Limb (tissue), 2 donors: ENCODE data around the gene ABI1.

ENCODE experiments used
- DNase-seq, 2 donors: peaks; one replicate each; pipeline ENCODE4 v3.0.0-alpha.2; 2016; ENCODE audit errors: extremely low spot score in 2 of 2

Gene ABI1

DNA sequence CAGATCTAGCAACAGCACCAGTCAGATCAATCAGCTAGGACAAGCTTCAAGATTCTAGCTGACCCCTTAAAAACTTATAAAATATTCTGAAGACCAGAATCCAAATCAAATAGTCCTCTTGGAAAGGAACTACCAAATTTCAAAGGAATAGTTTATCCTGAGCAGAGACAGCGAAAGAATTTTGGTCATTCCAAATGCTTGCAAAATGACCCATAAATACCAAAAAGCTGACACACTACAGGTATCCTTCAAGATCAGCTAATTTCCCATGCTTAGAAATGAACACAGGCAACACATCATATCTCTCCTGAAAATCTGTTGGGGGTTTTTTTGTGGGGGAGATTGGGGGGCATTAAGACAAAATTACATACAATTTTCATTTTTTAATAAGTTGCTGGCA, 84.5 kb downstream of the ABI1 start:
- no peak for DNase-seq

DNA sequence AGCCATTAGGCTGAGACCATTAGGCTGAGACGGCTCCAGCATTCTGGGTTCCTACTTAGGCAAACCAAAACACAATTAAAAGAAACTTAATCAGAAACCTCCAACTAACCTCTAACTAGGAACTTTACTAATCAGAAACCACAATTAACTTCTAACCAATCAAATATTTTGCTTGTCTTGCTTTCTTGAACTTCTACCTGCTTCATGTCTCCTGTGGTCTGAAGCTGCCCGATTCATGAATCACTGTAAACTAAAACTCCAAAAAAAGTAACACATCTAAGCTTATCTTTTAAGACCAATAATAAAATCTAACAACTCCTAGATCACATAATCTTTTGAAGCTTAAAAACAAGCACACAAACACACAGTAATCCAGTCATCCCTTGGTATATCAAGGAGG, 87.1 kb downstream of the ABI1 start:
- DNase-seq, result no peak

- no peak for DNase-seq
Observed at GRCh38 chr10:26770069-26770468, 90.7 kb downstream of the ABI1 start.

GRCh38 chr10:26765549-26765948, 95.2 kb downstream of the ABI1 start:
- DNase-seq, result no peak

DNA sequence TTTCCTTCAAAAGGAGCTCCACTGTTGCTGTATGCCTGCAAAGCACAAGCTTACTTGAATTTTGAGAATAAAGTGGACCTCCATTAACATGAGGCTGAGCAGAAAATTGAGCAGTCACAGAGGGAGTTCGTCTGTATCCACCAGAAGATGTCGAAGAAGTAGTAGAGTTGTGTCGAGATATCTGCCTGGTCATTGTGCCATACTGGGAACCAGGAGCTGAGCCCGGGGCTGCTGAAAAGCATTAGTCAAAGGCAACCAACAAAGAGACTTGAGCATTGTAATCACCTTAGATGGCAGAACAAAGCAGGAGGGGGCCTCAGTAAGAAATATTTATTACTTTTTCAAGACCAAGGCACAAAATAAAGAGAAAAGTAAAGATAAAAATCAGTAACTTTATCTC, 101.8 kb downstream of the ABI1 start:
- DNase-seq, result no peak

DNA sequence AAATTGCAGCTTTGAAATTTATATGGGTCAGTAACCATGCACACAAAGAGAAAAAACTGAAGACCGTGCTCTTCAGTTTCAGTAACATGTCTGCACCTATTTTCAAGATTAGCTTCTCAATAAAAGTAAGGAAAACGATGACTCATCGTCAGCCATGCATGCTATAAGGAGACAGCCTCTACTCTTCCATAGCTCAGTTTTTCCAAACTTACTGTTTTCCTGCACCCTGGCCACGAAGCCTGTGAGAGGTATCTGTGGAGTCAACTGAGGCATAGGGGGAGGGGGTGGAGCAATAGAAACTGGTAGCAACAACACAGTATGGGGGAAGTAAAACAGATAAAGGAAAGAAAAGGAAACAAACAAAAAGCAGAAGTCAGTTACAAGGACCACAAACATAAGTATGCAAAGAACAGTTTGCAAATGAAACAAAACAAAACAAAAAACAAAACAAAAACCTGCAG, 105.3 kb downstream of the ABI1 start:
- DNase-seq, result no peak

DNA sequence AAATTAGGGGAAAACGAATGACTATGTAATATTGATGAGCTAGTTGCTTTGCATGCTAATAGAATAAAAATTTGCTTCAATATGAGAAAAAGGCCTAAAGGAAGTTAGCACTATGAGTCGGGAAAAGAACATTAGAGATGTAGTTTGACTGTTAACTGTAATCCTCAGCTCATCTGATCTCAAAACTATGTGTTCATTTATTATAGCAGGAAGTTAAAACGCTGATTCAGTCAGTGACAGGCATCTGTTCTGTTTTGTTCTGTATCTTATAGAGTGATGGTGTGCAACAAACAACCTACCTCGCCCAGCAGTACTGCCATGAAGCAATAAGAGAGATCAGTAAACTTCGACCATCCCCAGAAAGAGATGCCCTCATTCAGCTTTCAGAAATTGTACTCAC, 114.7 kb downstream of the ABI1 start:
- DNase-seq, result no peak

DNA sequence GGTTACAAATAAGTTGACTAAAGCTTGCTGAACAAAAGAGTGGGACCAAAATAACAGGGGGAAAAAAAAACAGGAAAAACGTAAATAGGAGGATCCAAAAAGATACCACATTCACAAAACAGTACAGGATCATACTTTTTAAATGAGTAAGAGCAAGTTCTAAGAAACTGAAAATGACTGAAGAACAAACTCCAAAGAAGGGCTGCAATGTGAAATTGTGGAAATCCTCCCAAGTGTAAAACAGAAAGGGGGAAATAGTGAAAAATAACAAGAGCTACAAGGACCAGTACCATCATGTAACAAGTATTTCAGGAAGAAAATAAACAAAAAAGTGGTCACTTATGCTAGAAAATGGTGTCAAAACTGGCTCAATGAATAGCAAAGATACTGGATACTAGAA, 116.9 kb downstream of the ABI1 start:
- no peak for DNase-seq

- no peak for DNase-seq
Observed at GRCh38 chr10:26743091-26743490, 117.7 kb downstream of the ABI1 start.

DNA sequence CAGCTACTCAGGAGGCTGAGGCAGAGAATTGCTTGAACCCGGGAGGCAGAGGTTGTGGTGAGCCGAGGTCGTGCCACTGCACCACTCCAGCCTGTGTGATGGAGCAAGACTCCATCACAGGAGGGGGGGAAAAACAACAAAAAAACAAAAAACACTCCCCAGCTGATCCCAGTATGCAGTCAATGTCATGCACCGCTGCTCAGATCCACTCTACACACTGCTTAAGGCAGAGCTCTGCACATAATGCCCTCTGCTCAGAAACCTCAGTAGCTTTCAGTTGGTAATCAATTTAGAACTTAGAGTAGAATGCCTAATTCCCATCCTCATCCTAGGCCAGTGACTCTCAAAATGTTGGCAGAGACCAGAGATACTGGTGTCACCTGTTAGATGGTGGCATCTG, 119.4 kb downstream of the ABI1 start:
- DNase-seq, result no peak

GRCh38 chr10:26739071-26739631, 121.6 kb downstream of the ABI1 start:
- DNase-seq, result no peak

DNA sequence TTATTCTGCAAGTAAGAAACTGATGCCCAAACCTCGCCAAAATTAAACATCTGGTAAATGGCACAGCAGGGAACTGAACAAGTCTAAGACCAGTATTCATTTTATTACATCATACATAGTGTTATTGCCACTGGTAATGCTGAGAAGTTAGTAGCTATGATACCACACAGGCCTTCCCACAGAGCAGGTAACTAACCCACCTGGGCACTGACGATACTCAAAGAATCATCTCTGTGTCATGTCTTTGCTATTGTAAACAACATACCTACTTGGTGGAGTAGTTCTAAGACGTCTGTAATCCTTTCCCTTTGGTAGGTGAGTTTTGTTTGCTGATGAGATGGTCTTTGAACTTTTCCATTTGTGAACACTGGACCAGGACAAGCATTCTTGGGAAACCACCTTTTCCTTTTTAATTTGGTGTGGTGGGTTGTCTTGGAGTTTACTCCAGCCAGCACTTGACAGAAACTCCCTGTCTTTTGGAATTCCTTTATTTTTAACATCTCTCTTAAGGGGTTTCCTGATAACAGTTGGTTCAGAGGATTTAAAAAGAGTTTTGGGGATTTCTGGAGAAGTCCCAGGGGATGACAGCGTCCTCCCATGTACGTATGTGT, 122.4 kb downstream of the ABI1 start:
- DNase-seq, result no peak

- no peak for DNase-seq
Observed at GRCh38 chr10:26737730-26738129, 123.0 kb downstream of the ABI1 start.

DNA sequence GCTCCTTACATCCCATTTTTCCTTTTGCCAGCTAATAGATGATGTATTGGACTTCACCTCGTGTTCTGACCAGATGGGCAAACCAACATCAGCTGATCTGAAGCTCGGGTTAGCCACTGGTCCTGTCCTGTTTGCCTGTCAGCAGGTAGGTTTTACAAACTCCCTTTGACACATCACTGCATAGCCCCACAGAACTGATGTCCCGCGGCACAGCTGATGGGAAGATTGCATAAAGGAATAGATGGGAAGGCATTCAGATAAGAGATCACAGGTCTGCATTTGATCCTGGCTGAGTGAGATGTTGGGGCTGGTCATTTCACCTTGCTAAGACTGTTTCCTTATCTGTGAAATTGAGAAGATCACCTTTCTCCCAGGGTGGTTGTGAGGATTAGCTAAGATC, 125.3 kb downstream of the ABI1 start:
- DNase-seq, result no peak

DNA sequence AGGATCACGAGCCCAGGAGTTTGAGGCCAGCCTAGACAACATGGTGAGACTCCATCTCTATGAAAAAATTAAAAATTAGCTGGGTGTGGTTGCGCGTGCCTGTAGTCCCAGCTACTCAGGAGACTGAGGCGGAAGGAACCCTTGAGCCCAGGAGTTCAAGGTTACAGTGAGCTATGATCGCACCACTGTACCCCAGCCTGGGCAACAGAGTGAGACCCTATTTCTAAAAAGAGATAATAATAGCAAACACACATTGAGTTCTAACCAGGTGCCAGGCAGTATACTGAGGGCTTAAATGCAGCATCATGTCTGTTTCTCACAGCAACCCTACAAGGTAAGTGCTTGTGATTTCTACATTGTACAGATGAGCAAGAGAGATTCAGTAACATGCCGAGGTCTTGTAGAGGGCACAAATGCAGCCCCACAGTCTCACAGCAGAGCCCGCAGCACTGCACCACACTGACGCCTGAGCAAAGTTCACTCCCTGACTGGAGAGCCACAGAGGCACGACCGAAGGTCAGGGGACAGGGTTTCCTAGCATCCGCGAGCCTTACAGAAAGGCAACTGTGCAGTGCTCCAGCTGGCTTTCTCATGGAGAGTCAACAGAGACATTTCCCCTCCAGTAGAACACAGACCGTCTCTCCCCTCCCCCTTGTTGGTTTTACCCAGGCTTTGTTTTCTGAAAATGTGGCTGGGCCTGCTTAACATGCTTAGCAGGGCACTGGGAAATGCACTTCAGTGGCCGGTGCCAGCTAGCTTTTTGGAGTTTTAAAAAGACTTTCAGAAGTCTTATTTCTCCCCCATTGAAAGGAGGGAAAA, 126.8 kb downstream of the ABI1 start:
- no peak for DNase-seq

DNA sequence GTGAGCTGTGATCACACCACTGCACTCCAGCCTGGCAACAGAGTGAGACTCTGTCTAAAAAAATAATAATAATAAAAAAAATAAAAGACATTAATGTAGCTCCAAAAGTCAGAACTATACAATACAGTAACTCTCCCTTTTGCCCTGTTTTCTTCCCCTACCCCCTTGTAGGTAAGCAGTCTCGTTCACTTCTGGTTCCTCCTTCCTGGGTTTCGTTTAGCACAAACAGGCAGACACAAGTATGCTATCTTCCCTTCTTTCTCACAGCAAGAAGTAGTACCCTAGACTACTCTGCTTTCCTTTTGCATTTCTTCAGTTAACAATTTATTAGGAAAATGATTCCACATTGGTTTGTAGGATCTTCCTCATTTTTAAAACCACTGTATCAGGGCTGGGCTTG, 130.2 kb downstream of the ABI1 start:
- DNase-seq, result no peak

DNA sequence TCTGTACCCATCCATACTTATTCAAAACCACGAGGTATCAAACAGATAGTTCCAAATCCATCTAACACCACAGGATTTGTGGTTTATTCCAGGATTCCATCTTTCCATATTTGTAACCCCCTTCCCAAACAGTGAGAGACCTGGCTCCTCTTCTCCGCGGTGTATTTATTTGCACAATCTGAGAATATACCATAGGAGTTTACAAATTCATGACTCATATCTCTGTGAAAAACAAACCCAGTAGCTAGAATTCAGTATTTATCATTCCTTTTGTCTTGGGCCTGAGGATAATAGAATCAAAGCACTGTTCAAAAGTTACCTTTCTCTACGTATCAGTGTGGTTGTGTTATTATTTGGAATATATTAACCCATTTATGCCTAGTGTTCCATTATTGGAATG, 131.4 kb downstream of the ABI1 start:
- no peak for DNase-seq

- no peak for DNase-seq
Observed at GRCh38 chr10:26728957-26729356, 131.8 kb downstream of the ABI1 start.

GRCh38 chr10:26727005-26727404, 133.8 kb downstream of the ABI1 start:
- no peak for DNase-seq

DNA sequence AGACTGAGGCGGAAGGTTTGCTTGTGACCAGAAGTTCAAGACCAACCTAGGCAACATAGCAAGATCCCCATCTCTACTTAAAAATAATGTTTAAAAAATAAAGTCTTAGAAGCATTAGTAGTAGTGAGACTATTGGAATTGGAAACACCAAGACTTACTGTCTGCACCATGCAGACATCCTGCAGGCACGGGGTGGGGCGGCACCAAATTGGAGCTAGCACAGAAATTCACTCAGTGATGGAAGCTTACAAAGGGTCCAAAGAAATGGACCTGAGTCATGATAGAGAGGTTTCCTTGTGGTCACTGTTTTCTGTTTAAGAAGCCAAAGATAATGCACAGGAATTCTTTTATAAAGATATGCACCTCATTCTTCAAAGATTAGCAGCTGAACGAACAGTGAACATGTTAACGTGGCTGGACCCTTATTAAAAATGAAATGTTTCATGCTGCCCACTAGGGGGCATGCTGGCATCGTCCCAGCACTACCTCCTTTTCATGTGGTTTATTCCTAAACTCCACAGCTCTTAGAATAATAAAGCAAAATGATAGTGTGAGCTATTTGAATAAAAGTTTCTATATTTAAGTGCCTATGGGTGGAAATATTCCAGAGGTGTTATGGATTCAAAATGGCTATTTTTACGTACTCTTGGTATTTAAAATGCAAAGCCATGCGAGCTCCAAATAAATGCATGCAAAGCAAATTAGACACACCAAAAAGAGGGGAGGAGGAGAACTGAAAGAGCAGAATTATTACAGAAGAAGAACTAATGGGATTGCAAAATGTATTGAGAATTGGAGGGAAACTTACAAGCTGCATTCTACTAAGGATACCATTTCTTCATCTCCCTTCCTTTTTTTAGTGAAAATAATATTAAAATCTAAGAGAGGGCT, 134.7 kb downstream of the ABI1 start:
- DNase-seq, result peak; percentile 53 to 76

DNA sequence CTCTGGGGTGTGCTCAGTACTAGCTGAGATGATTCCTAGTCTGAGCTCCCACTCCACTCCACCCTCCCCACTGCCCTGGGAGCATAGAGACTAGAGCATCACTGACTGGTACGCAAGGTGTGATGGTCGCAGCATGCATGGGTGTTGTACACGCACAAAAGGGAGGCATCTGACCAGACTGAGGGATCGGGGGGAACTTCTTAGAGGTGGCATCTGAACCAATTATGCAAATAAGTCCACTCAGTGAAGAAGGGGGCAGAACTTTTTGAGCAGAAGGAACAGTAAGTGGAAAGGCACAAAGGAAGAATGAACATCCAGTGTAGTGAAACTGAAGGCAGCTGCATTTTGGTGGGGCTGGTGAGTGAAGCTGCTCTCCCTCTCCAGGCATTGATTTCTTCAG, 137.7 kb downstream of the ABI1 start:
- no peak for DNase-seq

DNA sequence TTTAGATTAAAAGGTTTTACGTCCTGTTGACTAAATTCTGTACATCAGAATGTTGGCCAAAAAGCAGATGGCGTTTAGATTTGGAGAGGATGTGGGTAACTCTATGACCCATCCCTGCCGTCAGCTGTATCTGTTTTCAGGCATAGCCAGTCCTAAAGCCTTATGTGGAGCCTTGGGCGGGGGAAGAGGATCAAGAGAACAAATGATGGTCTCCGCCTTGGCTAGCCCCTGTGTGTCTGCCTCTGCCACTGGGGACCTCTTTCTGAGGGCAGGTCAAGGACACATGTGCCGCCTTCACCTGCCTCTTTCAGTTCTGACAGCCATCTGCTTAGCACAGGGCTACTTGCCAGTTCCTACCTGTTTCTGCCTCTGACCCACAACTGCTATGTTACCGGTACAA, 139.2 kb downstream of the ABI1 start:
- no peak for DNase-seq
